HEK293T (cell line): Measurements from ENCODE around the gene IST1.

Experiments
- CTCF ChIA-PET: fragments of 350-600 bp; formaldehyde crosslinking; extraction: SDS; loops from one replicate; lab custom pipeline; 2021; ENCODE audit warnings: antibody characterized with exemption, inconsistent platforms; lab: Yijun Ruan, JAX
- POLR2A ChIA-PET: fragments of 350-600 bp; formaldehyde crosslinking; extraction: SDS; loops from one replicate; lab custom pipeline; 2020; ENCODE audit warnings: antibody characterized with exemption, inconsistent platforms; lab: Yijun Ruan, JAX
- DNase-seq: peaks from one replicate; pipeline ENCODE4 v3.0.0; 2012; ENCODE audit warnings: mixed read lengths; ENCODE audit errors: extremely low spot score
- ARNT ChIP-seq: fragments of 450-650 bp; IDR thresholded peaks from 2 replicates; pipeline ENCODE4 v1.6.1; 2017; ENCODE audit warnings: mild to moderate bottlenecking
- BHLHE40 ChIP-seq: fragments of 450-650 bp; IDR thresholded peaks from 2 replicates; pipeline ENCODE4 v1.6.1; 2016; ENCODE audit warnings: mild to moderate bottlenecking, moderate library complexity, borderline replicate concordance
- CTBP1 ChIP-seq: fragments of 450-650 bp; IDR thresholded peaks from 2 replicates; pipeline ENCODE4 v1.6.1; 2016; ENCODE audit warnings: borderline replicate concordance
- ELF4 ChIP-seq: fragments of 450-650 bp; IDR thresholded peaks from 2 replicates; pipeline ENCODE4 v1.6.1; 2017; ENCODE audit warnings: antibody characterized with exemption
- FOXA1 ChIP-seq: fragments of 450-650 bp; IDR thresholded peaks from 2 replicates; pipeline ENCODE4 v1.6.1; 2016; ENCODE audit warnings: mild to moderate bottlenecking
- FOXK2 ChIP-seq: fragments of 450-650 bp; IDR thresholded peaks from 2 replicates; pipeline ENCODE4 v1.6.1; 2016; ENCODE audit warnings: mild to moderate bottlenecking
- FOXM1 ChIP-seq: fragments of 450-650 bp; IDR thresholded peaks from 2 replicates; pipeline ENCODE4 v1.6.1; 2017; ENCODE audit warnings: mild to moderate bottlenecking, borderline replicate concordance
- HDGF ChIP-seq: fragments of 450-650 bp; IDR thresholded peaks from 2 replicates; pipeline ENCODE4 v1.6.1; 2017; ENCODE audit warnings: antibody characterized with exemption, borderline replicate concordance
- L3MBTL2 ChIP-seq: fragments of 450-650 bp; conservative IDR thresholded peaks from 2 replicates; pipeline ENCODE4 v1.6.1; 2016; ENCODE audit warnings: mild to moderate bottlenecking
- LEF1 ChIP-seq: fragments of 450-650 bp; IDR thresholded peaks from 2 replicates; pipeline ENCODE4 v1.6.1; 2017; ENCODE audit warnings: mild to moderate bottlenecking, borderline replicate concordance
- NFRKB ChIP-seq: fragments of 450-650 bp; IDR thresholded peaks from 2 replicates; pipeline ENCODE4 v1.6.1; 2016; ENCODE audit warnings: mild to moderate bottlenecking, moderate library complexity
- SP1 ChIP-seq: fragments of 450-650 bp; IDR thresholded peaks from 2 replicates; pipeline ENCODE4 v1.6.1; 2017
- SUZ12 ChIP-seq: fragments of 450-650 bp; IDR thresholded peaks from 2 replicates; pipeline ENCODE4 v1.6.1; 2016; ENCODE audit warnings: mild to moderate bottlenecking
- TARDBP ChIP-seq: fragments of 450-650 bp; IDR thresholded peaks from 2 replicates; pipeline ENCODE4 v1.6.1; 2016
- ZNF384 ChIP-seq: fragments of 450-650 bp; IDR thresholded peaks from 2 replicates; pipeline ENCODE4 v1.6.1; 2016
- TF ChIP-seq, protein P1 (sequence below): fragments of 450-650 bp; IDR thresholded peaks from 2 replicates; pipeline ENCODE4 v1.6.1; 2016

IST1 gene

DNA sequence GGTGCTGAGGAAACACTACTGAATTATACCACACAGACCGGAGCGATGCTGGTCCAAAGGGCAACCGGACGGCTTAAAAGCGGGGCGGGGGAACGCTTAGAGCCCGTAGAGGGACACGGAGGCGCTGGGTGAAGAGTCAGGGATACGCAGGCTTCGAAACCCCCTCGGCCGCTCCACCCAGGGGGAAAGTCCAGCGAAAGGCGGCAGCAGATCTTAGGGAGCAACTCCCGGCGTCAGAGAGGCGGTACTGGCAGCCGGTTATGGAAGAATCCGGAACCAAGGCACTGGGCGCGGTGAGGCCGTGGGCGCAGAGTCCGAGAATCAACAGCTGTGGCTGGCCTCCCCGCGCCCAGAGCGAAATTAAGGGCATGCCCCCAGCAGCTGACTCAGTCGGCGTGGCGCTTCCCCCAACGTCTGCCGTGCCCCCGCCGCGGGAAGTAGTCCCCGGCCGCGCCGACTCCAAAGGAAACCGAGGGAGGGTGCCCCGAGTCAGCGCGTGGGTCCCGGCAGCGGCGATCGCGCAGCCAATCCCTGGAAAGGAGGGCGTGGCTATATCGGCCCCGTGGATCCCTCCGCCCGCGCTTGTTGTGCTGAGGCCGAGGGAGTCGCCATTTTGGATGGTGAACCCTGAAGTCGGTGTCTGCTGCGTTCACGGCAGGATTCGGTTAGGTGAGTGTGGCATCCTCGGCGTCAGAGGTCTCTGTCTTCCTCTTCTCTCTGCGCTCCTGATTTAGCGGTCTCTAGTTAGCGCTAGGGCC lies at the start of gene IST1:
IST1 (plus strand) TSS at position 611 of the 758 bp plus-strand sequence. CDS start 20,110 bp downstream, outside the sequence.
- peak; percentile 89 for DNase-seq
- TF ChIP-seq CTBP1 (peak; percentile 39; the same call in 1 of the 2 replicates), NFRKB (peak; percentile 35; the same call in 1 of the 2 replicates), FOXA1 (no peak), L3MBTL2 (peak; percentile 76), ZNF384 (no peak)
- ChIA-PET POLR2A (interaction anchor here (0.9 to 3.0 kb wide), 3 partner anchors 12 to 66 kb away, joined by 4 to 19 read pairs (median 5); partner anchors contain the start of gene ZNF821), CTCF (interaction anchor here (1.2 kb wide), 1 partner anchor 12 kb away, joined by 3 read pairs; no protein-coding TSS in a partner anchor)

DNA sequence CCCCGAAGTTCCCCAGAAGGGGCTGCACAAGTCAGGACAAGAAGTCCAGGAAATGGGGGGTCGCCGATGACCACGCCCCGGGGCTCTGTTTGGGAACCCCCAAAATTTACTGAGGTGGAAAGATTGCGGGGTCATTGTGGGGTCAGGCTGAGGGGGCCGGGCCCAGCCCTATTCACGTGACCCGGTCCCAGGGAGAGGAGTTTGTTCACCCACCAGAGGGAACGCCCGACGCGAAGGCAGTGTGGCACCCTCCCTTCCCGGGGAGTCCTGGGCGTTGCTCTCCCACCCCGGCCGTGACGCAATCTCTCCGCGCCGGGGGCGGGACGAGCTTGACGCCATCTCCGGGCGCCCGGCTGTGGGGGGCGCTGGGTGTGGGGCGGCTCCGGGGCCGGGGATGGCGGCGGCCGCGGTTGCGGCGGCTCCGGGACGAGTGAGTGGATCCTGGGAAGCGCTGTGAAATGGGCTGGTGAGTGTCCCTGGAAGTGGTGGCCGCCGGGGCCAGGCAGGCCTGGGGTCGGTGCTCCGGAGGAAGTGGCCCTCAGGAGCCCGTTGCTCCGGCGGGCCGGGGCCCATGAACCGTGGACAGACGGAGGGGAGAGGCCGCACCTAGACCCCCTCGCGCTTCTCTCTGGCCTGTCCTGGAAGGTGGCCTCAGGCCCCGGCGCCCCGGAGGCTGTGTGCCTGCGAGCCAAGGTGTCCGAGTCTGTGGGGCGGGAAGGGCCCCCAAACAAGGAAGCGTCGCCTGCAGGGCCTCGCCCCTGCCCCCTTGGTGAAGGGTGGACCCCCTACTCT lies 49.5 kb upstream of the IST1 start, which contains the start of gene ATXN1L:
ATXN1L (plus strand) TSS at position 338 of the 792 bp plus-strand sequence. CDS start 3,765 bp downstream, outside the sequence.
- ChIA-PET POLR2A (interaction anchor here (0.6 to 1.7 kb wide), 9 partner anchors 9 to 37 kb away, joined by 3 to 12 read pairs (median 4); partner anchors contain the start of gene AP1G1), CTCF (interaction anchor here (1.3 kb wide), 1 partner anchor 37 kb away, joined by 3 read pairs; no protein-coding TSS in a partner anchor)
- DNase-seq: peak; percentile 98
- TF ChIP-seq NFRKB (no peak), SP1 (peak; percentile 69; the same call in 1 of the 2 replicates), ELF4 (no peak), FOXM1 (peak; percentile 75; the same call in 1 of the 2 replicates), CTBP1 (no peak), ZNF384 (no peak), L3MBTL2 (no peak)
- TF ChIP-seq, protein P1, sequence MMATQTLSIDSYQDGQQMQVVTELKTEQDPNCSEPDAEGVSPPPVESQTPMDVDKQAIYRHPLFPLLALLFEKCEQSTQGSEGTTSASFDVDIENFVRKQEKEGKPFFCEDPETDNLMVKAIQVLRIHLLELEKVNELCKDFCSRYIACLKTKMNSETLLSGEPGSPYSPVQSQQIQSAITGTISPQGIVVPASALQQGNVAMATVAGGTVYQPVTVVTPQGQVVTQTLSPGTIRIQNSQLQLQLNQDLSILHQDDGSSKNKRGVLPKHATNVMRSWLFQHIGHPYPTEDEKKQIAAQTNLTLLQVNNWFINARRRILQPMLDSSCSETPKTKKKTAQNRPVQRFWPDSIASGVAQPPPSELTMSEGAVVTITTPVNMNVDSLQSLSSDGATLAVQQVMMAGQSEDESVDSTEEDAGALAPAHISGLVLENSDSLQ: no peak

DNA sequence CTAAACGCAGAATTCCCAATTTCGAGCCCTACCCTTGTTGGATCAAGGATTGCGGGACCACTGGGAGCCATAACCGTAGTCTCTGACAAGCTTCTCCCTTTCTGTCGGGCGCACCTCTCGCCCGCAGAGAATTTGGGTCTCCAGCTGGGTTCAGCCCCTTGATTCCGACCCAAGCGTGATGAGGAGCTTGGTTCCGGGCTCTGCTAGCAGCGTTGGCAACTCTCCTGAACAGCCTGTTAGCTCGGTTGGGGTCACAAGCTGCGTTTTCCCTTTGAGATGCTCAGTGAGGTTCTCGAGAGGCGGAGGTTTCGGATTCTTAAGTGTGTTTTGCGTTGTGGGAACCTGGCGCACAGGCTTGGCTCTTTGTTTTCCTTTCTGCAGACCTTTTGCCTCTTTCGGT lies 48.9 kb upstream of the IST1 start:
- CTCF ChIA-PET: interaction anchor here (0.5 to 1.3 kb wide), 2 partner anchors 37 to 281 kb away, joined by 3 to 5 read pairs; no protein-coding TSS in a partner anchor
- peak; percentile 20 for DNase-seq
- POLR2A ChIA-PET: interaction anchor here (0.6 to 1.7 kb wide), 9 partner anchors 9 to 38 kb away, joined by 3 to 12 read pairs (median 4); partner anchors contain the start of gene AP1G1
- TF ChIP-seq FOXA1: no peak
- TF ChIP-seq L3MBTL2: no peak
- no peak for TF ChIP-seq FOXM1
- no peak for TF ChIP-seq NFRKB
- TF ChIP-seq SUZ12: no peak
- TF ChIP-seq FOXK2: no peak
- no peak for TF ChIP-seq ELF4
- TF ChIP-seq ARNT: no peak
- TF ChIP-seq HDGF: no peak
- TF ChIP-seq, protein P1: no peak
- TF ChIP-seq CTBP1: no peak
- TF ChIP-seq TARDBP: no peak
- TF ChIP-seq ZNF384: no peak
- TF ChIP-seq SP1: no peak

DNA sequence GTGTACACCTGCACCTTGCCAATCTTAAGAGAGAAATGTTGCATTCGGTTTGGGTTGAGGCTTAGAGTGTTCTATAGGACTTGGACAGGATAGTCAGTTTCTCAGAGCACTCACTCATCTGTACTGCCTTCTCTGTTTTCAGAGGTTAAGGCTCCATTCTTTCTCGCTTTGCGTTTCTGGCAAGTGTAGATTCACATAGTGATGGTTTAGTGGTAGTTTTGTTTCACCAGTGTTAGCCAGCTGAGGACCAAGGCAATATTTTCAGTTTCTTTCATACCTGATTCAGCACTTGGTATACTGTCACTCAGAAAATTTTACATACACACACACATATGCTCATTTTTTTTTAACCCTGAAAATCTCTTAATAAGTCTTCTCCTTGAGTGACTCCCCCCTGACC lies 48.2 kb upstream of the IST1 start:
- ChIA-PET CTCF (no interaction called here), POLR2A (interaction anchor here (1.7 kb wide), 1 partner anchor 11 kb away, joined by 12 read pairs; no protein-coding TSS in a partner anchor)
- DNase-seq: no peak
- no peak for TF ChIP-seq ELF4
- TF ChIP-seq TARDBP: no peak
- no peak for TF ChIP-seq NFRKB

DNA sequence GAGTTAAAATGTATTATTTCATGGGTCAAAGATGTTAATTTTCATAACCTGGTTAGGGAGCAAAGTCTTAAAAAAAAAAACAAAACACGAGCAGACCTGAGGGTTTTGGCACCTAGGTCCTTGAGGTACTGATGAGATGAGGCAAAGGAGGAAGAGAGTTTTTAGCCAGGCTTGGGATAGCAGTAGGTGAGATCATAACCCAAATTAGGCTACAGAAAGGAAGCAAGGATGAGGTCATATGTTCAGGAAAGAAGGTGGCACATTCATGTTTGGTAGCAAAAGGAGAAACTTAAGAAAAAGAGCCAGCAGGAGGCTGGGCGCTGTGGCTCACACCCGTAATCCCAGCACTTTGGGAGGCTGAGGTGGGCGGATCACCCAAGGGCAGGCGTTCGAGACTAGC lies 46.7 kb upstream of the IST1 start:
- DNase-seq: no peak
- TF ChIP-seq FOXM1 (no peak), NFRKB (no peak), SUZ12 (no peak), ZNF384 (no peak), ELF4 (no peak), FOXA1 (no peak), TARDBP (no peak), FOXK2 (no peak), CTBP1 (no peak), LEF1 (no peak), BHLHE40 (no peak), SP1 (no peak), ARNT (no peak), L3MBTL2 (no peak), HDGF (no peak)
- TF ChIP-seq, protein P1: no peak
- CTCF ChIA-PET: no interaction called here
- POLR2A ChIA-PET: no interaction called here
